Measurements from ENCODE around the gene POLN.
"Not testable (repeated sequence)": the region's sequence is repeated elsewhere in the genome, so short reads cannot be mapped to it uniquely, and the experiment has no call there.

Gene POLN

GRCh38 chr4:2161092-2161703 lies 80.7 kb downstream of the POLN start:
- H2AFZ ChIP-seq (ENCODE audit: low read depth, low read length); H3K36me3 ChIP-seq (ENCODE audit: insufficient read depth, low read length); H3K4me1 ChIP-seq (ENCODE audit: insufficient read depth, low read length); H3K27me3 ChIP-seq (ENCODE audit: insufficient read depth, low read length); H3K9me3 ChIP-seq (ENCODE audit: low read length); H3K4me3 ChIP-seq (ENCODE audit: low read length): not testable (repeated sequence)

- Histone ChIP-seq H3K4me3 (ENCODE audit: low read length) (no peak overlapping the region), H3K27me3 (ENCODE audit: insufficient read depth, low read length) (no peaks in the 10 kb centered on the region), H3K36me3 (ENCODE audit: insufficient read depth, low read length) (no peaks in the 10 kb centered on the region), H3K4me1 (ENCODE audit: insufficient read depth, low read length) (no peaks in the 10 kb centered on the region), H2AFZ (ENCODE audit: low read depth, low read length) (no peak overlapping the region), H3K9me3 (ENCODE audit: low read length) (peaks cover 7% of the 10 kb centered on the region)
Measured at GRCh38 chr4:2159931-2160330, 82.0 kb downstream of the POLN start.

- Histone ChIP-seq H2AFZ (ENCODE audit: low read depth, low read length) (no peak overlapping the region), H3K9me3 (ENCODE audit: low read length) (peaks cover 5% of the 10 kb centered on the region), H3K4me1 (ENCODE audit: insufficient read depth, low read length) (no peaks in the 10 kb centered on the region), H3K27me3 (ENCODE audit: insufficient read depth, low read length) (no peaks in the 10 kb centered on the region), H3K4me3 (ENCODE audit: low read length) (no peak overlapping the region), H3K36me3 (ENCODE audit: insufficient read depth, low read length) (no peaks in the 10 kb centered on the region)
Measured at GRCh38 chr4:2155246-2155645, 86.7 kb downstream of the POLN start.

- Histone ChIP-seq H3K9me3 (ENCODE audit: low read length) (peaks cover 5% of the 10 kb centered on the region), H3K27me3 (ENCODE audit: insufficient read depth, low read length) (no peaks in the 10 kb centered on the region), H3K4me3 (ENCODE audit: low read length) (no peak overlapping the region), H3K4me1 (ENCODE audit: insufficient read depth, low read length) (no peaks in the 10 kb centered on the region), H2AFZ (ENCODE audit: low read depth, low read length) (no peak overlapping the region), H3K36me3 (ENCODE audit: insufficient read depth, low read length) (no peaks in the 10 kb centered on the region)
Measured at GRCh38 chr4:2154215-2154740, 87.6 kb downstream of the POLN start.

- Histone ChIP-seq H3K36me3 (ENCODE audit: insufficient read depth, low read length) (no peaks in the 10 kb centered on the region), H3K4me1 (ENCODE audit: insufficient read depth, low read length) (no peaks in the 10 kb centered on the region), H2AFZ (ENCODE audit: low read depth, low read length) (no peak overlapping the region), H3K9me3 (ENCODE audit: low read length) (peaks cover 6% of the 10 kb centered on the region), H3K27me3 (ENCODE audit: insufficient read depth, low read length) (no peaks in the 10 kb centered on the region), H3K4me3 (ENCODE audit: low read length) (no peak overlapping the region)
Measured at GRCh38 chr4:2151544-2151943, 90.4 kb downstream of the POLN start.

GRCh38 chr4:2150076-2150475 lies 91.8 kb downstream of the POLN start:
- Histone ChIP-seq H3K4me1 (ENCODE audit: insufficient read depth, low read length) (no peaks in the 10 kb centered on the region), H3K4me3 (ENCODE audit: low read length) (no peak overlapping the region), H3K9me3 (ENCODE audit: low read length) (peaks cover 3% of the 10 kb centered on the region), H3K27me3 (ENCODE audit: insufficient read depth, low read length) (no peaks in the 10 kb centered on the region), H2AFZ (ENCODE audit: low read depth, low read length) (no peak overlapping the region), H3K36me3 (ENCODE audit: insufficient read depth, low read length) (no peaks in the 10 kb centered on the region)

- H2AFZ ChIP-seq (ENCODE audit: low read depth, low read length) = peak overlapping the region; percentile 66
- H3K36me3 ChIP-seq (ENCODE audit: insufficient read depth, low read length) = no peaks in the 10 kb centered on the region
- H3K4me3 ChIP-seq (ENCODE audit: low read length) = no peak overlapping the region
- H3K4me1 ChIP-seq (ENCODE audit: insufficient read depth, low read length) = peaks cover 18% of the 10 kb centered on the region
- no peaks in the 10 kb centered on the region for H3K27me3 ChIP-seq (ENCODE audit: insufficient read depth, low read length)
- peaks cover 2% of the 10 kb centered on the region for H3K9me3 ChIP-seq (ENCODE audit: low read length)
Measured at GRCh38 chr4:2142630-2143427, 99.1 kb downstream of the POLN start.

- Histone ChIP-seq H3K27me3 (ENCODE audit: insufficient read depth, low read length) (no peaks in the 10 kb centered on the region), H3K4me3 (ENCODE audit: low read length) (no peak overlapping the region), H3K4me1 (ENCODE audit: insufficient read depth, low read length) (peaks cover 18% of the 10 kb centered on the region), H3K36me3 (ENCODE audit: insufficient read depth, low read length) (no peaks in the 10 kb centered on the region), H2AFZ (ENCODE audit: low read depth, low read length) (peak overlapping the region; percentile 66), H3K9me3 (ENCODE audit: low read length) (no peaks in the 10 kb centered on the region)
Measured at GRCh38 chr4:2141762-2142451, 100.0 kb downstream of the POLN start.

- H2AFZ ChIP-seq (ENCODE audit: low read depth, low read length) = no peak overlapping the region
- H3K27me3 ChIP-seq (ENCODE audit: insufficient read depth, low read length) = no peaks in the 10 kb centered on the region
- H3K4me3 ChIP-seq (ENCODE audit: low read length) = no peak overlapping the region
- H3K36me3 ChIP-seq (ENCODE audit: insufficient read depth, low read length) = no peaks in the 10 kb centered on the region
- H3K4me1 ChIP-seq (ENCODE audit: insufficient read depth, low read length) = peaks cover 18% of the 10 kb centered on the region
- no peaks in the 10 kb centered on the region for H3K9me3 ChIP-seq (ENCODE audit: low read length)
Measured at GRCh38 chr4:2141022-2141761, 100.7 kb downstream of the POLN start.

- Histone ChIP-seq H3K4me1 (ENCODE audit: insufficient read depth, low read length) (peaks cover 18% of the 10 kb centered on the region), H3K36me3 (ENCODE audit: insufficient read depth, low read length) (no peaks in the 10 kb centered on the region), H2AFZ (ENCODE audit: low read depth, low read length) (no peak overlapping the region), H3K27me3 (ENCODE audit: insufficient read depth, low read length) (no peaks in the 10 kb centered on the region), H3K9me3 (ENCODE audit: low read length) (no peaks in the 10 kb centered on the region), H3K4me3 (ENCODE audit: low read length) (no peak overlapping the region)
Measured at GRCh38 chr4:2138846-2139500, 102.9 kb downstream of the POLN start.

GRCh38 chr4:2136726-2137125 lies 105.2 kb downstream of the POLN start:
- Histone ChIP-seq H3K9me3 (ENCODE audit: low read length) (no peaks in the 10 kb centered on the region), H3K27me3 (ENCODE audit: insufficient read depth, low read length) (no peaks in the 10 kb centered on the region), H3K36me3 (ENCODE audit: insufficient read depth, low read length) (no peaks in the 10 kb centered on the region), H2AFZ (ENCODE audit: low read depth, low read length) (no peak overlapping the region), H3K4me3 (ENCODE audit: low read length) (no peak overlapping the region), H3K4me1 (ENCODE audit: insufficient read depth, low read length) (peaks cover 10% of the 10 kb centered on the region)

- H3K4me3 ChIP-seq (ENCODE audit: low read length) = no peak overlapping the region
Measured at GRCh38 chr4:2135083-2135482, 106.8 kb downstream of the POLN start.

More at GRCh38 chr4:2135083-2135482, 106.8 kb downstream of the POLN start:
- Histone ChIP-seq H3K9me3 (ENCODE audit: low read length) (peaks cover 2% of the 10 kb centered on the region), H2AFZ (ENCODE audit: low read depth, low read length) (no peak overlapping the region), H3K27me3 (ENCODE audit: insufficient read depth, low read length) (no peaks in the 10 kb centered on the region), H3K36me3 (ENCODE audit: insufficient read depth, low read length) (no peaks in the 10 kb centered on the region), H3K4me1 (ENCODE audit: insufficient read depth, low read length) (peaks cover 8% of the 10 kb centered on the region)
